ENCODE results near the gene NUMB.

NUMB gene

DNA sequence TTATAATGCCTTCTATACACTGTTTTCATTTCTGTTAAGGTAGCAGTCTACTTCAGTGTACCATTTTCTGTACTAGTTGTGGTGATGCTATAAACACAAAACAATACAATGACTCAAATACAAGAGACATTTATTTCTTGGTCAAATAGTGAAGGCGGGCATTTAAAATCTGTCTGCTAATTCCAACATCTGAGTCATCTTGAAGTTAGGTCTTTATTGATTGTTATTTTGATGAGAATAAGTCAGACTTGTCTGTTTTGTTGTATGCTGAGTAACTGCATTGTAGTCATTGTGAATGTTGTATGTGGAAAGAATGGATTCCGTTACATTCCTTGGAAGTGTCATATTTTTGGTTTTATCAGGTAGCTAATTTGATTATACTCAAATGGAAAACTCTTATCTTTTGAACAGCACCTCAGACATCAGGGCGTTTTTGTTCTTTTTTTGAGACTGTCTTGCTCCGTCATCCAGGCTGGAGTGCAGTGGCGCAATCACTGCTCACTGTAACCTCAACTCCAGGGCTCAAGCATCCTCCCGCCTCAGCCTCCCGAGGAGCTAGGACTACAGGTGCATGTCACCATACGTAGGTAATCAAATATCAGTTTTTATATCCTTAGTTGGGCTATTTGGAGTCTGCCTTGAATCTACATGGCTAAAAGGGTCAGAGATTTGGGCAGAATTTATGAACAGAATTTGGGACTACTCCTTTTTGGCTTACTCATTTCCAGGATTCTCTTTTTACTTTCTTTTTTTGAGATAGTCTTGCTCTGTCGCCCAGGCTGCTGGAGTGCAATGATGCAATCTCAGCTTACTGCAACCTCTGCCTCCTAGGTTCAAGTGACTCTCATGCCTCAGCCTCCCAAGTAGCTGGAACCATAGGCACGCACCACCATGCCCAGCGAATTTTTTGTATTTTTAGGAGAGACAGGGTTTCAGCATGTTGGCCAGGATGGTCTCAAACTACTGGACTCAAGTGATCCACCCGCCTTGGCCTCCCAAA, 164.3 kb downstream of the NUMB start:
- Histone ChIP-seq H3K9ac (no peak overlapping the region), H3K4me2 (no peak overlapping the region), H2AFZ (ENCODE audit: low read depth) (no peak overlapping the region), H4K20me1 (ENCODE audit: insufficient read depth) (no peaks in the 10 kb centered on the region), H3K4me1 (ENCODE audit: low read depth, poor library complexity, severe bottlenecking) (peaks cover 19% of the 10 kb centered on the region), H3K27ac (no peak overlapping the region), H3K27me3 (ENCODE audit: insufficient read depth, low read depth) (no peaks in the 10 kb centered on the region), H3K36me3 (ENCODE audit: insufficient read depth) (no peaks in the 10 kb centered on the region), H3K4me3 (IDR thresholded peaks at IDR 0.05; ENCODE audit: insufficient read depth, low read depth, low read length) (no peak overlapping the region), H3K79me2 (ENCODE audit: insufficient read depth, low read depth) (no peaks in the 10 kb centered on the region)
- TF ChIP-seq, protein P1, sequence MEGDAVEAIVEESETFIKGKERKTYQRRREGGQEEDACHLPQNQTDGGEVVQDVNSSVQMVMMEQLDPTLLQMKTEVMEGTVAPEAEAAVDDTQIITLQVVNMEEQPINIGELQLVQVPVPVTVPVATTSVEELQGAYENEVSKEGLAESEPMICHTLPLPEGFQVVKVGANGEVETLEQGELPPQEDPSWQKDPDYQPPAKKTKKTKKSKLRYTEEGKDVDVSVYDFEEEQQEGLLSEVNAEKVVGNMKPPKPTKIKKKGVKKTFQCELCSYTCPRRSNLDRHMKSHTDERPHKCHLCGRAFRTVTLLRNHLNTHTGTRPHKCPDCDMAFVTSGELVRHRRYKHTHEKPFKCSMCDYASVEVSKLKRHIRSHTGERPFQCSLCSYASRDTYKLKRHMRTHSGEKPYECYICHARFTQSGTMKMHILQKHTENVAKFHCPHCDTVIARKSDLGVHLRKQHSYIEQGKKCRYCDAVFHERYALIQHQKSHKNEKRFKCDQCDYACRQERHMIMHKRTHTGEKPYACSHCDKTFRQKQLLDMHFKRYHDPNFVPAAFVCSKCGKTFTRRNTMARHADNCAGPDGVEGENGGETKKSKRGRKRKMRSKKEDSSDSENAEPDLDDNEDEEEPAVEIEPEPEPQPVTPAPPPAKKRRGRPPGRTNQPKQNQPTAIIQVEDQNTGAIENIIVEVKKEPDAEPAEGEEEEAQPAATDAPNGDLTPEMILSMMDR (conservative IDR thresholded peaks at IDR 0.05; ENCODE audit: low read depth, low read length) = no peak

DNA sequence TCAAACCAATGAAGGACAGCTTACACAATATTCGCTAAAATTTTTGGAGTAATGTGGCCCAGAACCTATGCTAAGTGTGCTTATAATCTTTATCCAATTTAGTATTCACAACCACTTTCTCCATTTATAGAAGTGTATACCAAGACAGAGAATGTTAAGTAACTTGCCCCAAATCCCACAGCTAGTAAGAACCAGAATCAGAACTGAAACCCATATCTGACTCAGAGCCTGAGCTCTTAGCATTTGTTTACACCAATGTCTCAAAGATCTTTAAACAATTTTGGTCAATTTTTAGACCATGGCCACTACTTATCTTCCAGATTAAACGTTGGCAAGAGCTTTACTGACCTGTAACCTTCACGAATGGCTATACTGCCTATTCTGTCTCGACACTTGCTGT, 168.1 kb downstream of the NUMB start:
- TF ChIP-seq, protein P1 (conservative IDR thresholded peaks at IDR 0.05; ENCODE audit: low read depth, low read length) = no peak
- Histone ChIP-seq H3K36me3 (ENCODE audit: insufficient read depth) (no peaks in the 10 kb centered on the region), H2AFZ (ENCODE audit: low read depth) (no peak overlapping the region), H3K9ac (no peak overlapping the region), H3K79me2 (ENCODE audit: insufficient read depth, low read depth) (no peaks in the 10 kb centered on the region), H3K4me3 (IDR thresholded peaks at IDR 0.05; ENCODE audit: insufficient read depth, low read depth, low read length) (no peak overlapping the region), H3K4me1 (ENCODE audit: low read depth, poor library complexity, severe bottlenecking) (peaks cover 23% of the 10 kb centered on the region), H3K27me3 (ENCODE audit: insufficient read depth, low read depth) (no peaks in the 10 kb centered on the region), H3K4me2 (peak overlapping the region; percentile 76), H3K27ac (peak overlapping the region; percentile 36; the same call in 1 of the 2 replicates), H4K20me1 (ENCODE audit: insufficient read depth) (no peaks in the 10 kb centered on the region)

DNA sequence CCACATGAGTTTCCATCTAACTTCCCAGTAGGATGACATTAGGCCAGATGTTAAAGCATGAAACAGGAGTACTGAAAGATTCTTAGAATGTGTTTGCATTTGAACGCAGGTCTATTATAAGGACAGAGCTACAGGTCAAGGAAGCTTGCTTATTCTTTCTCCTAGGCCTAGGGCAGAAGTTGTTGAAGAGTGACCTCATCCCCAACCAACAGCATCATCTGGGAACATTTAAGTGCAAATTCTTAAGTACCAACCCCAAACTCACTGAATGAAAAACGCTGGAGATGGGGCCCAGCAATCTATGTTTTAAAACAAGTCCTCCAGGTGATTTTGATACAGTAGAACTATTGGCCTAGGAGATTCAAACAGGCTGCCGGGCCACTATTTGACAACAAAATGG, 168.6 kb downstream of the NUMB start:
- Histone ChIP-seq H3K9ac (no peak overlapping the region), H3K4me3 (IDR thresholded peaks at IDR 0.05; ENCODE audit: insufficient read depth, low read depth, low read length) (no peak overlapping the region), H2AFZ (ENCODE audit: low read depth) (no peak overlapping the region), H4K20me1 (ENCODE audit: insufficient read depth) (no peaks in the 10 kb centered on the region), H3K4me1 (ENCODE audit: low read depth, poor library complexity, severe bottlenecking) (peaks cover 23% of the 10 kb centered on the region), H3K79me2 (ENCODE audit: insufficient read depth, low read depth) (no peaks in the 10 kb centered on the region), H3K4me2 (peak overlapping the region; percentile 76), H3K36me3 (ENCODE audit: insufficient read depth) (no peaks in the 10 kb centered on the region), H3K27me3 (ENCODE audit: insufficient read depth, low read depth) (no peaks in the 10 kb centered on the region), H3K27ac (peak overlapping the region; percentile 36; the same call in 1 of the 2 replicates)
- TF ChIP-seq, protein P1 (conservative IDR thresholded peaks at IDR 0.05; ENCODE audit: low read depth, low read length) = no peak

DNA sequence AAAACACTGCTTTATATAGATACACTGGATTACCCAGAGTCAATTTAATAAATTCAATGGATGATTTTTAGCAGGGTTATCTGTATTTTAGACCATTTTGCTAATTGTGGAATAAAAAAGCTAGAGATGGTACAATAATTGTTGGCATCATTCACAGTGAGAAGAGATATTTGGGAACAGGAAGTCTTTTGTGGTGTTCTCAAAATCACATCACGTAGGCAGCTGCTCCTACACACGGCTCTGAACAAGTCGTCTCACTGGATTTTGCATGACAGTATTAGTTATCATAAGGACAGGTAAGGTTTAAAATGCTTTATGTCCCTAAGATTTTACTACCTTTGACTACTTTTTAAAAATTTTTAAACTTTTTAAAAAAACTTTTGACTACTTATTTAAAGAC, 169.0 kb downstream of the NUMB start:
- peak overlapping the region; percentile 76 for H3K4me2 ChIP-seq

More for the DNA sequence above, 169.0 kb downstream of the NUMB start:
- Histone ChIP-seq H3K27me3 (ENCODE audit: insufficient read depth, low read depth) (no peaks in the 10 kb centered on the region), H4K20me1 (ENCODE audit: insufficient read depth) (no peaks in the 10 kb centered on the region), H3K36me3 (ENCODE audit: insufficient read depth) (no peaks in the 10 kb centered on the region), H3K79me2 (ENCODE audit: insufficient read depth, low read depth) (no peaks in the 10 kb centered on the region), H3K4me3 (IDR thresholded peaks at IDR 0.05; ENCODE audit: insufficient read depth, low read depth, low read length) (no peak overlapping the region), H3K9ac (no peak overlapping the region), H2AFZ (ENCODE audit: low read depth) (no peak overlapping the region), H3K27ac (no peak overlapping the region), H3K4me1 (ENCODE audit: low read depth, poor library complexity, severe bottlenecking) (peaks cover 23% of the 10 kb centered on the region)
- TF ChIP-seq, protein P1 (conservative IDR thresholded peaks at IDR 0.05; ENCODE audit: low read depth, low read length) = no peak
